CD4-positive, CD25-positive, alpha-beta regulatory T cell (primary cell): ENCODE results near the gene CTNNA2. TPM values are rescaled to one million over a fixed set of nuclear protein-coding genes. Genes with fewer than 3 reads are reported as not detected.

ENCODE experiments used
- ATAC-seq, 2 donors: fragments of 150-1000 bp; cut with Tn5 transposase; one replicate each; pipeline ENCODE4 v1.10.0; 2021; ENCODE audit warnings: low read depth in 2 of 2, moderate number of reproducible peaks in 2 of 2, moderate library complexity in 1 of 2
- DNase-seq, 3 donors: peaks; one replicate each; pipeline versions ENCODE4 v3.0.0 to v3.0.0-alpha.2; 2012 to 2022; ENCODE audit warnings: mixed read lengths in 1 of 3
- H3K27ac ChIP-seq: one replicate; pipeline ENCODE4 v1.7.0; 2013; ENCODE audit warnings: mild to moderate bottlenecking, low read length; ENCODE audit not compliant: insufficient read depth, poor library complexity, severe bottlenecking
- H3K27me3 ChIP-seq: one replicate; pipeline ENCODE4 v1.7.0; 2013; ENCODE audit warnings: low read length; ENCODE audit not compliant: control insufficient read depth, insufficient read depth
- H3K36me3 ChIP-seq: one replicate; pipeline ENCODE4 v1.7.0; 2013; ENCODE audit warnings: mild to moderate bottlenecking, low read length, moderate library complexity; ENCODE audit not compliant: control insufficient read depth, insufficient read depth
- H3K4me1 ChIP-seq: 2 replicates; pipeline ENCODE4 v1.7.0; 2013; ENCODE audit warnings: mild to moderate bottlenecking, low read length; ENCODE audit not compliant: insufficient read depth, control insufficient read depth, poor library complexity, severe bottlenecking
- H3K4me3 ChIP-seq: one replicate; pipeline ENCODE4 v1.7.0; 2013; ENCODE audit warnings: low read depth, mild to moderate bottlenecking, low read length, moderate library complexity
- H3K9me3 ChIP-seq, 2 experiments: 1 replicate in 1 of 2; 2 replicates in 1 of 2; pipeline ENCODE4 v1.7.0; 2013; ENCODE audit warnings: low read length in 2 of 2, mild to moderate bottlenecking in 1 of 2, moderate library complexity in 1 of 2; ENCODE audit not compliant: control insufficient read depth in 2 of 2
- H3K27ac Mint-ChIP-seq, 3 donors: one replicate each; pipeline ENCODE4 v1.8.0; 2020 to 2022; ENCODE audit warnings: mild to moderate bottlenecking in 3 of 3, mixed read lengths in 3 of 3, moderate library complexity in 2 of 3
- H3K27me3 Mint-ChIP-seq: one replicate; pipeline ENCODE4 v1.8.0; 2022; ENCODE audit warnings: mild to moderate bottlenecking, mixed read lengths
- H3K36me3 Mint-ChIP-seq: one replicate; pipeline ENCODE4 v1.8.0; 2020; ENCODE audit warnings: mixed read lengths
- H3K4me1 Mint-ChIP-seq, 4 donors: one replicate each; pipeline ENCODE4 v1.8.0; 2020 to 2022; ENCODE audit warnings: mixed read lengths in 4 of 4, mild to moderate bottlenecking in 1 of 4
- H3K4me3 Mint-ChIP-seq, 4 donors: one replicate each; pipeline ENCODE4 v1.8.0; 2020 to 2022; ENCODE audit warnings: mild to moderate bottlenecking in 4 of 4, mixed read lengths in 4 of 4, moderate library complexity in 3 of 4
- H3K9me3 Mint-ChIP-seq, 7 donors: one replicate each; pipeline ENCODE4 v1.8.0; 2020 to 2022; ENCODE audit warnings: mixed read lengths in 7 of 7, mild to moderate bottlenecking in 3 of 7, moderate library complexity in 2 of 7
- polyA plus RNA-seq, 4 donors: library from polyadenylated mRNA; unstranded; fragments of 300-500 nt; fragmentation: Illumina TruSeq; gene quantifications; one replicate each; pipeline ENCODE4 v1.2.3, GENCODE V29; 2021
- total RNA-seq: library from RNA; stranded (reverse); gene quantifications from one replicate; pipeline ENCODE4 v1.2.3, GENCODE V29; 2022

The CTNNA2 gene
- total and polyA plus RNA-seq, 5 donors from 2014 or later: not detected

GRCh38 chr2:80042635-80043034, 529.8 kb downstream of the CTNNA2 start:
- Histone ChIP-seq H3K9me3 (peaks cover 0 to 2% of the 10 kb centered on the region in 2 experiments), H3K4me3 (no peak overlapping the region), H3K4me1 (no peaks in the 10 kb centered on the region), H3K27me3 (no peaks in the 10 kb centered on the region), H3K27ac (no peak overlapping the region), H3K36me3 (no peaks in the 10 kb centered on the region)
- no peaks in the 10 kb centered on the region for H3K4me1 Mint-ChIP-seq
- ATAC-seq (no peak), DNase-seq (no peak)
- no peak overlapping the region for H3K4me3 Mint-ChIP-seq
- H3K27me3 Mint-ChIP-seq: no peaks in the 10 kb centered on the region
- H3K36me3 Mint-ChIP-seq: no peaks in the 10 kb centered on the region
- H3K27ac Mint-ChIP-seq: no peak overlapping the region
- peaks cover 0 to 9% (median 3%) of the 10 kb centered on the region in 7 donors for H3K9me3 Mint-ChIP-seq

GRCh38 chr2:80048296-80048695, 535.4 kb downstream of the CTNNA2 start:
- H3K4me3 Mint-ChIP-seq: no peak overlapping the region
- H3K27me3 Mint-ChIP-seq: no peaks in the 10 kb centered on the region
- H3K9me3 Mint-ChIP-seq: peaks cover 1 to 7% (median 4%) of the 10 kb centered on the region in 7 donors
- Histone ChIP-seq H3K4me1 (no peaks in the 10 kb centered on the region), H3K27me3 (no peaks in the 10 kb centered on the region), H3K9me3 (no peaks in the 10 kb centered on the region), H3K4me3 (no peak overlapping the region), H3K36me3 (no peaks in the 10 kb centered on the region), H3K27ac (no peak overlapping the region)
- no peaks in the 10 kb centered on the region for H3K36me3 Mint-ChIP-seq
- no peak for DNase-seq
- ATAC-seq: no peak
- no peak overlapping the region for H3K27ac Mint-ChIP-seq
- no peaks in the 10 kb centered on the region for H3K4me1 Mint-ChIP-seq

GRCh38 chr2:80050246-80050645, 537.4 kb downstream of the CTNNA2 start:
- Histone ChIP-seq H3K27me3 (no peaks in the 10 kb centered on the region), H3K4me3 (no peak overlapping the region), H3K36me3 (no peaks in the 10 kb centered on the region), H3K9me3 (no peaks in the 10 kb centered on the region), H3K4me1 (no peaks in the 10 kb centered on the region), H3K27ac (no peak overlapping the region)
- no peak overlapping the region for H3K27ac Mint-ChIP-seq
- DNase-seq: no peak
- H3K27me3 Mint-ChIP-seq: no peaks in the 10 kb centered on the region
- no peaks in the 10 kb centered on the region for H3K4me1 Mint-ChIP-seq
- H3K4me3 Mint-ChIP-seq: no peak overlapping the region
- no peak for ATAC-seq
- H3K9me3 Mint-ChIP-seq: peaks cover 1 to 8% (median 6%) of the 10 kb centered on the region in 7 donors
- H3K36me3 Mint-ChIP-seq: no peaks in the 10 kb centered on the region

GRCh38 chr2:80053522-80054345, 540.9 kb downstream of the CTNNA2 start:
- Histone ChIP-seq H3K9me3 (no peaks in the 10 kb centered on the region), H3K27me3 (no peaks in the 10 kb centered on the region), H3K4me1 (no peaks in the 10 kb centered on the region), H3K4me3 (no peak overlapping the region), H3K27ac (no peak overlapping the region), H3K36me3 (no peaks in the 10 kb centered on the region)
- DNase-seq (no peak), ATAC-seq (no peak)
- peaks cover 0 to 8% (median 3%) of the 10 kb centered on the region in 7 donors for H3K9me3 Mint-ChIP-seq
- H3K4me3 Mint-ChIP-seq: no peak overlapping the region
- no peaks in the 10 kb centered on the region for H3K4me1 Mint-ChIP-seq
- no peak overlapping the region for H3K27ac Mint-ChIP-seq
- no peaks in the 10 kb centered on the region for H3K36me3 Mint-ChIP-seq
- no peaks in the 10 kb centered on the region for H3K27me3 Mint-ChIP-seq

- ATAC-seq (no peak), DNase-seq (no peak)
- no peak overlapping the region for H3K27ac ChIP-seq
- Mint-ChIP-seq H3K27ac (no peak overlapping the region), H3K4me3 (no peak overlapping the region), H3K9me3 (peaks cover under 1 to 8% (median 2%) of the 10 kb centered on the region in 7 donors), H3K27me3 (no peaks in the 10 kb centered on the region), H3K4me1 (no peaks in the 10 kb centered on the region), H3K36me3 (no peaks in the 10 kb centered on the region)
- no peaks in the 10 kb centered on the region for H3K4me1 ChIP-seq
- no peaks in the 10 kb centered on the region for H3K9me3 ChIP-seq
- no peaks in the 10 kb centered on the region for H3K27me3 ChIP-seq
- no peak overlapping the region for H3K4me3 ChIP-seq
- no peaks in the 10 kb centered on the region for H3K36me3 ChIP-seq
These were observed 541.5 kb downstream of the CTNNA2 start for GRCh38 chr2:80054346-80054675.

- Mint-ChIP-seq H3K27me3 (no peaks in the 10 kb centered on the region), H3K4me1 (no peaks in the 10 kb centered on the region), H3K4me3 (no peak overlapping the region), H3K9me3 (peaks cover under 1 to 8% (median 4%) of the 10 kb centered on the region in 7 donors), H3K27ac (no peak overlapping the region), H3K36me3 (no peaks in the 10 kb centered on the region)
- ATAC-seq: no peak
- DNase-seq: no peak
- Histone ChIP-seq H3K36me3 (no peaks in the 10 kb centered on the region), H3K4me1 (no peaks in the 10 kb centered on the region), H3K27me3 (no peaks in the 10 kb centered on the region), H3K4me3 (no peak overlapping the region), H3K27ac (no peak overlapping the region), H3K9me3 (no peaks in the 10 kb centered on the region)
These were observed 545.1 kb downstream of the CTNNA2 start for GRCh38 chr2:80057956-80058355.

- no peak overlapping the region for H3K4me3 ChIP-seq
- Mint-ChIP-seq H3K9me3 (peaks cover 0 to 8% (median 3%) of the 10 kb centered on the region in 7 donors), H3K4me1 (no peaks in the 10 kb centered on the region), H3K27ac (no peak overlapping the region), H3K36me3 (no peaks in the 10 kb centered on the region), H3K4me3 (no peak overlapping the region), H3K27me3 (no peaks in the 10 kb centered on the region)
- DNase-seq (no peak), ATAC-seq (no peak)
- H3K9me3 ChIP-seq: no peaks in the 10 kb centered on the region
- H3K4me1 ChIP-seq: no peaks in the 10 kb centered on the region
- no peaks in the 10 kb centered on the region for H3K36me3 ChIP-seq
- no peaks in the 10 kb centered on the region for H3K27me3 ChIP-seq
- no peak overlapping the region for H3K27ac ChIP-seq
These were observed 545.7 kb downstream of the CTNNA2 start for GRCh38 chr2:80058562-80058961.

GRCh38 chr2:80059447-80059846, 546.6 kb downstream of the CTNNA2 start:
- no peaks in the 10 kb centered on the region for H3K36me3 Mint-ChIP-seq
- no peaks in the 10 kb centered on the region for H3K4me1 ChIP-seq
- no peaks in the 10 kb centered on the region for H3K9me3 ChIP-seq
- no peaks in the 10 kb centered on the region for H3K36me3 ChIP-seq
- H3K27me3 Mint-ChIP-seq: no peaks in the 10 kb centered on the region
- H3K27ac ChIP-seq: no peak overlapping the region
- DNase-seq (no peak), ATAC-seq (no peak)
- H3K27me3 ChIP-seq: no peaks in the 10 kb centered on the region
- no peak overlapping the region for H3K4me3 ChIP-seq
- no peak overlapping the region for H3K4me3 Mint-ChIP-seq
- H3K4me1 Mint-ChIP-seq: no peaks in the 10 kb centered on the region
- H3K27ac Mint-ChIP-seq: no peak overlapping the region
- H3K9me3 Mint-ChIP-seq: peaks cover 0 to 8% (median 3%) of the 10 kb centered on the region in 7 donors
